HG03575 (cell line): ENCODE data around the gene NOTUM.
"Not testable (repeated sequence)": the region's sequence is repeated elsewhere in the genome, so short reads cannot be mapped to it uniquely, and the experiment has no call there.

Experiments
- ATAC-seq: cut with Tn5 transposase; IDR thresholded peaks from one replicate; pipeline ENCODE4 v1.9.1; 2021; ENCODE audit not compliant: unreplicated experiment, insufficient number of reproducible peaks, low FRiP score; ENCODE audit errors: extremely low read depth

The NOTUM gene

DNA sequence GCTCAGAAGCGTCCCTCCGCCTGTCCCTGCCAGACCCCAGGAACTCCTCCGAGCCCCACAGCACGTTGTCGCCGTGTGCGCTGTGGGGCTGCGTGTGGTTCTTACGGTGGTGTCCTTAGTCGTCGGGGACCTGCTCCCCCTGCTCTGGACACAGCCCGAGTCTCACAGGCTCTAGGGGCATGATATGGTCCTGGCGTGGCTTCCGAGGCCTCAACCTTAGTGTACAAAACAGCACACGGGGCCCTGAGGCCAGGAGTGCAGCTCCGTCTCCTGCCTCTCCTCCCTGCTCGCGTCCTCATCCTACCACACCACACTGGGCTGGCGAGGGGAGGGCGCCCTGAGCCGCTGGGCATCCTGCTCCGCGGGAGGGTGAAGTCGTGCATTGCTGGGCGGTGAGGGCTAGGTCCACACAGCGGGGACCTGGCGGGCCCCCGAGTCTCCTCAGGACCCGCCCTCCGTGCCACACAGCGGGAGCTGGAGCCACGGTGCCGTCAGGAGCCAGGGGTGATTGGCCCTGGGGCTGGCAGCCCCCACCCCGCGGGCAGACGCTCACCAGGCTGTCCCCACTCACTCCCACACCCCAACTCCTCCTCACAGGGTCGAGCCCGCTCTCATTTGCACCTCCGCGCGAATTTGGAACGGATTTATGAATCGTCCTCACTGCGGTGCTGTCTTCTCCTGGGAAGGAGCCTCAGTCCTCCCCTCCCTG, 32.3 kb downstream of the NOTUM start:
- ATAC-seq, result no peak

DNA sequence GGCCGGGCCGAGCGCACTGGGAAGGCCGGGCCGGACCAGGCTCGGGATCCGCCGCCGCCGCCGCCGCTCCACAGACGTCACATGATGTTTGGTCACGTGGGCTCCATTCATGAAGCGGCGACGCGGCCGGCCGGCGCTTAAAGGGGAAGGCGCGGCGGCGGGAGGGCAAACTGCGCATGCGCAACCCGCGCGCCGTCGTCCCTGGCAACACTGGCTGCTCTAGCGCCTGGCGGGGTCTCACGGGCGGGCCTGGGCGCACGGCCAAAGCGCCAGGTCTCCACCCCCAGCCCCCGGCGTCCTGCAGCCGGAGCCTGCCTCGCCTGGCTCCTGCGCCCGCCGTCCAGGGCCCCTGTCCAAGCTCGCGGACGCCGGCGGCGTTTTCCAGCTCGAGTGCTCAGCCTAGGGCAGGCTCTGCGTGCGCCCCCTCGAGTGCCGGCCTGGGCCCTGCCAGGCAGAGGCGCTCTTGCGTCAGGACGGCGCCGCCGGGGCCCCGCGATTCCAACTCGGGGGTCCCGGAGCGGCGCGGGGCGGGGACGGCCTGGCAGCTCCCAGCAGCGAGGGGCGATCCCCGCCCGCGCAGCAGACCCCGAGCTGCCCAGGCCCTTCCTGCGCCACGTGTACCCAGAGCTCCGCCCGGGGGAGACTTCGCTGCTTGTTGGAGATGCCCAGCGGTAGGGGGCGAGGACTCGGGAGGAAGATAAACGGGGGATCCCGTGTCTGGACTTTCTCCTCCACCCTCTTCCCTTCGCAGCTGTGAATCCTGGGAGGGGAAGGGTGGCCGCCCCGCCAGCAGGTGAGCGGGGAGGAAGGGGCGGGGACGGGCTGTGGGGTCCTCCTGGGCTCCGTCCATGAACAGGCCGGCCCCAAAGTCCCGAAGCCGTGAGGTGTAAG, 33.1 kb downstream of the NOTUM start, which contains the start of gene MAFG:
Gene MAFG (minus strand): TSS at position 83 of the 891 bp plus-strand sequence. CDS start 4,550 bp downstream, outside the sequence.
- no peak for ATAC-seq

DNA sequence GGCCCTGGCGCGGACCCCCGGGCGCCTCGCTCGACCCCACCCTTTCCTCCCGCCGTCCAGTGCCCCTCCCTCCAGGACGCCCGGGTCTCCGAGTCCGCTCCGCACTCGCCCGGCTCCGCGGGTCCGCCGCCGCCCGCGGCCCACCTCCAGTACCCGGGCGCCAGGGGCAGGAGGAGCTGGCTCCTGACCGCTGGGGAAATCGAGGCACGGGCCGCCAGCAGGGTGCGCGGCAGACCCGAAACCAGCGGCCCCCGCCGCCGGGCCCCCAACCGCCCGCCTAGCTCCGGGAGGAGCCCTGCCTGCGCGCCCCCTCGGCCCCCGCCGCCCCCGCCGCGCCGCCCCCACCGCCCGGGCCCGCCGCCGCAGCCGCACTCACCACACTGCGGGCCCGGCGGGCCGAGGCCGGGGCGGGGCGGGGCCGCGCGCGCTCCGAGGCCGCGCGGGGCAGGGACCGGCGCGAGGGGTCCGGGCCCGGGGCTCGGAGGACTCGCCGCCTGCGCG, 33.8 kb downstream of the NOTUM start:
- ATAC-seq, result no peak

DNA sequence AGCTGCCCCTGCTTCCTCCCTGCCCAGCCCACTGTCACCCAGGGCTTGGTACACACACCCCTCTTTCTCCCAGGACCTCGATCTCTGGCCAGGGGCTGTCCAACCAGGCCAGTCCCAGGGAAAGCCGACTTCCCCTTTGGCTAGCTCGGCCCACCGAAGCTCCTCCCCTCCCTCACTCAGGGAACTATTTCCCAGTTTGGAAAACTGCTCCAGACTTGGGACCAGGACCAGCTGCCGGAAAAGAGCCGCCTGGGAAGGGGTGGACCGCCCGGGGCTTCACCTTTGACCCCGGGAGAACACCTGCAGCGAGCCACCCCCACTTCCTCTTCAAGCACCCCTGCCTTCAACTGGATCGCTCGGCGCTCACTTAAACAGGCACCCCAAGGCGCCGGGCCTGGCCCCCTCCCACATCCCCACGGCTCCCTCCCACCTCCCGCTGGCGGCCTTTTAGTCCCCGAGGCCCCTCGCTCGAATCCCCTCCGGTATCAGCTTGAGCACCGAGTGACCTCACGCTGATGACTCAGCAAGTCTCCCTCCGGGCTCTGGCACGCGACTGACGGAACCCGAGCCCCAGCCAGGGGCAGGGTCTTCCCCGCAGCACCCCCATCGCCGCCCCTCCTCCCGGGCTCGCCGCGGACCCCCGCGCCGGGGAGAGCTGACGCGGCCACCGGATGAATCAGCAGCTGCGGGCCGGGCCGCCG, 34.4 kb downstream of the NOTUM start:
- no peak for ATAC-seq

DNA sequence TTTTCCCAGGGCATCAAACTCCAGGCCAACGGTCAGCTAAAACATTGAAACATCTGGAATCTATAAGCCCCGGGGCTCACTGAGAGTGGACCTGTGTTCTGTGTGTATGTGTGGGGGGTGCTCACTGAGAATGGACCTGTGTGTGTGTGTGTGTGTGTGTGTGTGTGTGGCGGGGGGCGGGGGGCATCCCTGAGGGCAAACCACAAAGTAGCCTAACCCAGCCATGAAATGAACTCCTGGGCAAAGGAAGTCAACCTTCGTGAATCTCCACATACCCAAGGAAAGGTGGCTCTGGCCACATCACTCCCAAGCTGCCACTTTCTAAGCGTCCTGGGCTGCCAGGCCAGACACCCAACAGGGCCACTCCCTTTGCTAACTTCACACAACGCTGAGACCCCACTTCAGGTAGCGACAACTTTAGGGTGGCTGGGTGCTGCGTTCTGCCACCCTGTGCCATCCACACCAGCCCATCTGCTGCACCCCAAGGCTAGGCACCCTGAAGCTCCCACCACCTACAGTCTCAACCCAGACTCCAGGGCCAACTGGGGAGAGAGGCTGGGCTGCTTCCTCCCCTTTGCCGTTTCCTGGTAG, 35.0 kb downstream of the NOTUM start:
- ATAC-seq, result no peak

DNA sequence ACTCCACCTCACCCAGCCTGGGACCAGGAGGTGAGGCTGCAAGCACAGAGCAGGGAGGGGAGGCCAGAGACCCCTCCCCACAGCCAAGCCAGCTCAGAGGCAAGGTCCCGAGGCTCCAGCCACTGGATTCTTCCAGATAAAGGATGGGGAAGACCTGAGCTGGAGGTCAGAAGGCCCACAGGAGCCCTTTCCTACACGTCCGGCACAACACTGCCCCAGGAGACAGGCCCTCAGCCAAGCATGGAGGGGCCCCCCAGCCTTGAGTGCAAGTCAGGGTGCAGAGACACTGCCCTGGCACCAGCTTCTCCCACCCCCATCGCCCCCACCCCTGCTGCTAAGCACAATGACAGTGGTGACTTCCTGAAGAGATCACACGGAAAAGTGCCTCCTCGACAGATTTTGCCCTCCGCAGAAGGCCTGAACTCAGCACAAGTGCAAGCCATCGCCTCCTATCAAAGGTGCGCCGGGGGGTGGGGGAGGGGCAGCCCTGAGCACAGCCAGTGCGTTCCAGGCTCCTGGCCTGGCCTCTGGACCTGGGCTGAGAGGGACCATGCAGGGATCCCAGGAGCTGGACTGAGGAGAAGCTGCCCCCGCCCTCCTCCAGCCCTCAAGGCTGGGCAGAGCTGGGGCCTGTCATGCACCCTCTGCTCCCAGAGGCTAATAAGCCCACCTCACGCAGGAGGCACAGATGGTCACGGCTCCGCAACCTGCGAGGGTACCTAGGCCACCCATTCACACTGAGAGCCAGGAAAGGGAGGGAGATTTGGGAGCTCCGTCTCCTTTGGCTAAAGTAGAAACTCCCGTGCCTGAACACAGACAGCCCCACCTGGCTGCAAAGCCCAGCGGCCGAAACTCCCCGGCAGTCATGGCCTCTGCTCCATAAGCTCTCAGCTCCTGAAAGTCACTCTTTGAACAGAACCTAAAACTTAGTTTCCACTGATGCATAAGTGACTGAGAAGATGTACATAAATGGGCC, 36.1 kb downstream of the NOTUM start:
- no peak for ATAC-seq

DNA sequence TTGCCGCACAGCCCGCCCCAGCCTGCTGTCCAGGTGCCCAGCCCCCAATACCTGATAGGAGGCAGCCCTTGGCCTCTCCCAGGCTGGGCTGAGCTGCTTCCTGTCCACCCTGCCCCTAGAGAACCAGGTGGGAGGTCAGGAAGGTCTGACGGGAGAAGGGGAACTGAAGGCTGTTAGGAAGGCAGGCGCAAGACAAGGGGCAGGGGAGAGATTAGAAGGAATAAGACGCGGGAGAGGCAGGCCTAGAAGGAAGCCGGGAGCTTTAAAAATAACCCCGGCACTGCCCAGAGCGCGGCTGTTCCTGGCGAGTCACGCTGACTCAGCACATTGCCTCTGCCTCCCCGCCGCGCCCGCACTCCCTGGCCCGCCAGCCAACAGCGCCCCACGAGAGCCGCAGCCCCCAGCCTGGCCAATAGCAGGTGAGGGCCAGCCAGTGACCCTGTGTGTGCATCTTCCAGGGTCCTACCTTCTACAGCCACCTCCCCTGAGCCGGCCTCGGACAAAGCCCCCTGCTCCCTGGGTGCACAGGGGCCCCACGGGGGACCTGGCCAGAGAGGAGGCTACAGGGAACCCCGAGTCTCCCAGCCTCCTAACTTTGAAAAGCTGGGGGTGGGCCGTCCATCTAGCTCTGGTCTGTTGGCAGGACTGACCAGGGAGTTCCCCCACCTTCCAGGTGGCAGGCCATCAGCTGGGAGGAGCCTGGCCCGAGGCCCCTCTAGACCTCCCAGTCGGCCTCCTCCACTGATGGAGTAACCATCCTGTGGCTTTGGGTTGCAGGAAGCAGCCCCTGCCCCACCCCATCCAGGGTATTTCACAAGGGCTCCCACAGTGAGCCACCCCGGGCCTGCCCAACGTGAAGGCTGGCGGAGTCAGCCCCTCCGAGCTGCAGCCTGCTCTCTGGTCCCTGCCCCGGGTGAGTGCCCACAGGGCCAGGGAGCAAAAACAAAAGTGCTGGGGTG, 37.4 kb downstream of the NOTUM start:
- no peak for ATAC-seq

DNA sequence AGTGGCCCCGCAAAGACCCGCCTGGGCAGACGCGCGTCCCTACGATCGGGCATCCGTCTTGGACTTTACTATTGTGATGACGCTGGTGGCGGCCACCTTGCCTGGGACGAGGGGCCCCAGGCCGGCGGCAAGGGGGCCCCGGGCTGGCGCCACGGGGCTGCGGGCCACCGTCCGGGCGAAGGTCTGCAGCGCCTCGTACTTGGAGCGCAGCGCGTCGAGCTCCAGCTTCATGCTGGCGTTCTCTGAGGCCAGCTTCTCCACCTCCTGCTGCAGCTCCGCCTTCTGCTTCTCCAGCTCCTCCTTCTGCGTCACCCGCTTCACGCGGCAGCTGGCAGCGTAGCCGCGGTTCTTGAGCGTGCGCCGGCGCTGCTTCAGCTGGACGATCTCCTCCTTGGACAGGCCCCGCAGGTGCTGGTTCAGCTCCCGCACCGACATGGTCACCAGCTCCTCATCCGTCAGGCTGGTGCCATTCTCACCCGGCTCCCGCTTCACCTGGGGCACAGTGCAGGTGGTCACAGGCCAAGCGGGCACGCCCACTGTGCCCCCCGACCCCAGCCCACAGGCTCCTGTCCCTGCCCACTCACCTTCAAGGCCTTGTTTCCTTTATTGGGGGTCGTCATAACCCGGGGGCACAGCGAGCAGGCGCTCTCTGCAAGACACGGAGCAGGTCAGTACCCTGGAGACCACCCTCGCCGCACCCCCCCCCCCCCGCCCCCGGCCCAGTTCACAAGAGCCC, 38.3 kb downstream of the NOTUM start:
- ATAC-seq, result no peak

DNA sequence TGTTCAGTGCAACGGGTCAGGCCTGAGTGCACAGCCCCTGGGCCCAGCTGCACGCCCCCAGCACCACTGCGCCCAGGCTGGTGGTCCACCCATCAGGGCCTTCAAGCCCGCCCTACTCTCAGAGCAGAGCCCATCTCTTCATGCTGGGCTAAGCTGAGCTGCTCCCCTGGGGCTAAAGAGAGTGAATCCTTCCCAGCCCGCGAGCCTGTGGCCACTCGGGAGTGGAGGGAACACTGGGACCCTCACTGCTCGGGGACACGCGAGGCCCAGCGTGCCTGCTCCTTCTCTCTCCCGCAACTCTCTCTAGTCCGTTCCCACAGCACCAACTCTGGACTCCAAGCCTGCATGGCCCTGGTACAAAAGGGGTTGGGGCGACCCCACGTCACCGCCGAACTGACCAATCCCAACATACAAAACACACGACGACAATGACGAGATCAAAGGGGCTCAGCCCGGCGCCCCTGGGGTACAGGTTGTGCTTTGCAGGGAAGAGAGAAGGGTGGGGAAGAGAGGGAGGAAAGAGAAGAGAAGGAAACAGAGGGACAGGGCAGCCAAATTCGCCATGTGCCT, 38.9 kb downstream of the NOTUM start:
- no peak for ATAC-seq

DNA sequence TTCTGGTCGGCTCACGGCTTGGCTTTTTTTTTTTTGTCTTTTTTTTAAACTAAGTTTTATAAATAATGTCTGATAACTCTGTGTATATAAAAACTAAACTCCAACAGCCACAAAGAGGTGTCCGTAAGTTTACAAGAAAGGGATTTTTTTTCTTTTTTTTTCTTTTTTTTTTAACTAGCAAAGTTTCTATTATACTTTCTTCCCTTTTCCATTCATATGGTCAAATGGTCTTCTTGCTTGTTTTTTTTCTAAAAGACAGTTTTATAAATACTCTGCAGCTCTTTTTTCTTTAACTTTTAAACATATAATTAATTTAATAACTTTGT, 39.5 kb downstream of the NOTUM start:
- no peak for ATAC-seq

DNA sequence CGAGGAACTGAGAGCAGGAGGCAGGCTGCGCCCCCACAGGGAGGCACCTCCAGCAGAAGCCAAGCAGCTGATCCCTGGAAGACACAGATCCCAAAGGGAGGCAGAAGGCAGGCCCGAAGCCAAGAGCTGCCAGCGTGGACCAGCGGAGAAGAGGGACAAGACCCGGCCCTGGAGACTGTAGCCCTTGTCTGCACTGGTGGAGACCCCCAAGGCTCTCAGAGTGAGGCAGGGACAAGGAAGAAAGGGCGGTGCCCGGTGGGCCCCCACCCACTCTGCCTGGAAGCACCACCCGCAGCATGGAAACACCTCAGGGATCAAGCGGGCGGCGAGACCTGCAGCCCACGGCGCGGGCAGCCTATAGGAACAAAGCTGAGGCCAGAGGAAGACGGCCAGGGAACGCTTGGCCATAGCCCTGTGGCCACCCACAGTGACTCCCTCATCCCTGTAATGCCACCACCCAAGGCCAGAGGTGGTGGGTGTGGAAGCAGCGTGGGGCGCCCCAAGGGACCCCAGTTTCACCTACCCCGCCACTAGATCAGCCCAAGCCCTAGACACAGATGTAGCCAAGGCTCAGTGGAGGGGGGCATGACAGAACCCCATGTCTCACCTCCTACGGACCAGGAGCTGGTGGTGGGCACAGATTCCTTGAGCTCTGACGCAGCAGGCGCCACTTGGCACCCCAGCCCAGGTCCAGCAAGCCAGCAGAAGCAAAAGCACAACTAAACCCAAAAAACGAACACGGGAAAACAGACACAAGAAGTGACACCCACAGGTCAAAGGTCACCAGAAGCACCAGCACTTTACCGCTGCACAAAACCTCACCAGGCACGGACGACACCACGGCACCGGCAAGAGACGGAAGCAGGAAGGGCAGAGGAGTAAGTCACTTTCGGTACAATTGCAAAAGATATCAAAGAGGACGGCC, 40.1 kb downstream of the NOTUM start:
- ATAC-seq, result no peak

DNA sequence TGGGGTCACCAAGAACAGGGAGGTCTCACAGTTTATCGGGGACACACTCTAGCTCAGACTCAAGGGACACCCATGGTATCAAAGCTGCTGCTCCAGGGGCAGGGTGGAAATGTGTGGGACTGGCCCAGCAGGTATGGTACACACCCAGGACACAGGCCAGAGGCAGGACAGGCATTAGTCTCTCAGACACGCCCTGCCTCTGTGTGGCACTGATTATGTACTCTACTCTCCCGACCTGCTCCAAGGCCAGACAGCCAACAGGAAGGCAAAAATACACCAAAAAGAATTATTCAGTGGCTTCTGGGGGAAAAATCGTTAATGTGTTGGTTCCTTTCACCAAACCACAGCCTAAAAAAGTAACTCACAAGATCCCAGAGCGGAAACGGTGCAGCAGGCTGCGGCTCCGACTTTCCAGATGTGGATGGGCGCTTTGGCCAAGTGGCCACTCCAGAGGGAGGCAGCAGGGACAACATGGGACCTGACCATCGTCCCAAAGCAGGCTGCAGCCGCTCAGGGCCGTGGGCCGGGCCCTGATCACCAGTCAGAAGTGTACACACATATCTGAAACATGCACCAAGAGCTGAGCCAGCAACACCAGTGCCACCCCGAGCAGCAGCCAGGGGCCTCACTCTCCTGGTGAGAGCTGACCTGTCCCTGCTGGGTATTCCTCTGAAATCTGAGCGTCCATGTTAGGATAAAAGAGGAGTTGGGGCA, 42.0 kb downstream of the NOTUM start:
- ATAC-seq, result no peak

DNA sequence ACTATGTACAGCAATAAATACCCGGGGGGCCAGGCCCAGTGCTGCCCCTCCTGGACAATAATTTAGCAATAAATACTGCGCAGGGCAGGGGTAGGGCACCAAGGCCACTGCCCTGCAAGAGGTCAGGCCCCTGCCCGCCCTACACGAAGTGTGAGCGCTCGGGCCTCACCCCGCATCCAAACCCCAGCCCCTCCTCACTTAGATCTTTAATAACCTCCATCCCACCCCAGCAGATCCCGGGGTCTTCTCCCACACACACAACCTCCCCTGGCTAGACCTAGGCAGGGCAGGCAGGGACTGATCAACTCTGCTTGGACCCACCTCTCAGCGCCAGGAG, 42.7 kb downstream of the NOTUM start:
- not testable (repeated sequence) for ATAC-seq

DNA sequence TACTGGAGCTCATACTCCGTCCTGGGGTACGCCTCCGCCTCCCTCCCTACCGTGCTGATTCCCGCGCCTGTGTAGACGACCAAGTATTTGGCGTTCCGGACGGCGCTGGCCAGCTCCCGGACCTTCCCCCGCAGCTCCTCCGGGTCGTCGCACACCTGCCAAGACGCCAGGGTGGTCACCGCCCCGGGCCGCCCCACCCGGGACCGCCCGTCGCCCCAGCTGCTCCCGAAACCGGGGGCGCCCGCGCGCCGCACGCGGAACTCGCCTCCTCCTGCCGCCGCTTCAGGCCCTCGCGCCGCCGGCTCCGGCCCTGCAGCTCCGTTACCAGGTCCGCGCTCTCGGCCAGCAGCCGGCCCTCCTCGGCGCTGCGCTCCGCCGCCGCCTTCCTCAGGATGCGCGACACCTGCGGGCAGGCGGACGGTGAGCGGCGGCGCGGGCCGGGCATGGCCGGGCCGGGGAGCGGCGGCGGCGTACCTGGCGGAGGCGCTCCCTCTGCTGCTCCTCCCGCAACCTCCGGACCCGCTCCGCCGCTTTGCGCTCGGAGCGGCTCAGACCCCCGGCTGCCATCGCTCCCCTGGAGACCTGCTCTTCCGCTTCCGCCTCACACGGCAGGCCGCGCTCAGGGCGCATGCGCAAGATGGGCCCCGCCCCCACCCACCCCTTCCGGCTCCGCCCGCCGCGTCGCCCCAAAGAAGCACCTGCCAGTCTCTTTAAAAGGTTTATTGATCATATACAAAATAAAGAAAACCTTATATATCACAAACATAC, 43.2 kb downstream of the NOTUM start, which contains the start of gene SIRT7:
Gene SIRT7 (minus strand): TSS at position 612 of the 768 bp plus-strand sequence. CDS start 45 bp downstream, at position 567.
- ATAC-seq, result no peak
